GM21717 (cell line): ENCODE measurements around the gene FETUB.

Experiments
- ATAC-seq: cut with Tn5 transposase; IDR thresholded peaks from one replicate; pipeline ENCODE4 v1.9.1; 2021; ENCODE audit warnings: mild to moderate bottlenecking, moderate library complexity; ENCODE audit not compliant: unreplicated experiment

The FETUB gene, protein sequence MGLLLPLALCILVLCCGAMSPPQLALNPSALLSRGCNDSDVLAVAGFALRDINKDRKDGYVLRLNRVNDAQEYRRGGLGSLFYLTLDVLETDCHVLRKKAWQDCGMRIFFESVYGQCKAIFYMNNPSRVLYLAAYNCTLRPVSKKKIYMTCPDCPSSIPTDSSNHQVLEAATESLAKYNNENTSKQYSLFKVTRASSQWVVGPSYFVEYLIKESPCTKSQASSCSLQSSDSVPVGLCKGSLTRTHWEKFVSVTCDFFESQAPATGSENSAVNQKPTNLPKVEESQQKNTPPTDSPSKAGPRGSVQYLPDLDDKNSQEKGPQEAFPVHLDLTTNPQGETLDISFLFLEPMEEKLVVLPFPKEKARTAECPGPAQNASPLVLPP

DNA sequence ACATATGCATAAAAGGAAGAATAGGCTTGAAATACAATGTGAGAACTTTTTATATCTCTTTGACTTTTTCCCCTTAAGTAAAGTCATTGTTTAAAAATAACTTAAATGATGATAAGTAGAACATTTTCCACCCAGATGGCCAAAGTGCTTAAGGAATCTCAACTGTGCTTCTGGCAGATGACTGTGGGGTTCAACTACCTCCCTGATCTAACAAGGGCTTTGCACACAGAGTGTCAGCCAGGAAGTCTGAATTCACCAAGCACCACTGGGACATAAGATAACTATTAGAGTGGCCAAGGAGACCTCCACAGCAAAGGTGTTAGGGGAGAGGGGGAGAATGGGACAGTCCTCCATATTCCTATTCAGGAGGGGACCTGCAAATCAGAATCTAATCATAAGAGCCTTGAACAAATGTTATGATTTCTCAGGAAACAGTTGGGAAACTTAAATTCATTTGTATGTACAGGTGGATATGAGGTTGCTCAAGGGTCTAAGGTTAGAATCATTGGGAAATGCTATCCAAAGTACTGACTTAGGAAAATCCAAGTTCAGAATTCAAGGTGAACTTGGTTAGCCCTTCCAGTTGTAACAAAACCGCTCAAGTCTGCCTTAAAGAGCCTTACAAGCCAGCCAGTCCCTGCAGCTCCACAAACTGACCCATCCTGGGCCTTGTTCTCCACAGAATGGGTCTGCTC is at the start of gene FETUB:
Gene FETUB (plus strand): TSS at position 622 of the 695 bp plus-strand sequence. CDS start 62 bp downstream, at position 684.
- no peak for ATAC-seq

DNA sequence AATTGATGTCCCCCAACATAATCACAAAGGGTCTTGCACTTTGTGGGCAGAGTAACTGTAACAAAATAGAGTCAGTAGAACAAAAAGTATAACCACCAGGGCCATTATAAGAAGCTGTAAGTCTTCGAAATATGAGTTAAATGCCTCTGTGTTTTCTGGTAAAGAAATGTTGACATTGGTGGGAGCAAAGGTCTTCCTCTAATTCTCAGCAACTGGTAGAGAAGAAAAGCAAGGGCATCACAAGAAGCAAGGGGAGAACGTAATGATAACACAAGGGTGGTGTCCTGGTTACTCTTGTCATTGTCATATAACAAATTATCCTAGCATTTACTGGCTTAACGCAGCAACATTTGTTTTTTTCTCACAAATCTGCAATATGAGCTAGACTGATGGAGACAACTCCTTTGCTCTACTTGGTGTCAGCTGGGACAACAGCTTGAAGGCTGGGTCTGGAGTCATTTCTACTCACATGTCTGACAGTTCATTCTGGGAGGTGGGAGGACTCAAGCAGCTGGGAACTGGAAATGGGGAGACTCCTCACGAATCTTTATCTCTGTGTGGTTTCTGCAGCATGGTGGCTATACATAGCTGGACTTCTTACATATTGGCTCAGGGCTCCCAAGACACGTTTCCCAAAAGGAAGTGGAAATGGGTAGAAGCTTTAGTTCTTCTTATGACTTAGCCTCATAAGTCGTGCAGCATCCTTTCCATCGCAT is 49.5 kb upstream of the FETUB start:
- no peak for ATAC-seq

DNA sequence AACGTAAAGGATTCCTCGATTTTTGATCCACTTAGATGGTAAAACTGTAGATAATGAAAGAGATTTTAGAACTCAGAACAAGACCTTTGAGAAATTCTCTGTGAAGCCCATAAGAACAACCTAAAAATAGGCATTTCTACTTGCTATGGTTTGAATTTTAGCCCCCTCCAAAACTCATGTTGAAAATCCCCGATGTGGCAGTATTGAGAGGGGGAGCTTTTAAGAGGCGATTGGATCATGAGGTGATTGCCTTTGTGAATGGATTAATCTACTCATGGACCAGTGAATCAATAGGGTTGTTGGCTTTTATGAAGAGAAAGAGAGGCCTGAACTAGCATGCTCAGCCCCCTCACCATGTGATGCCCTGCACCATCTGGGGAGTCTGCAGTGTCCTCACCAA is 47.5 kb upstream of the FETUB start:
- no peak for ATAC-seq

DNA sequence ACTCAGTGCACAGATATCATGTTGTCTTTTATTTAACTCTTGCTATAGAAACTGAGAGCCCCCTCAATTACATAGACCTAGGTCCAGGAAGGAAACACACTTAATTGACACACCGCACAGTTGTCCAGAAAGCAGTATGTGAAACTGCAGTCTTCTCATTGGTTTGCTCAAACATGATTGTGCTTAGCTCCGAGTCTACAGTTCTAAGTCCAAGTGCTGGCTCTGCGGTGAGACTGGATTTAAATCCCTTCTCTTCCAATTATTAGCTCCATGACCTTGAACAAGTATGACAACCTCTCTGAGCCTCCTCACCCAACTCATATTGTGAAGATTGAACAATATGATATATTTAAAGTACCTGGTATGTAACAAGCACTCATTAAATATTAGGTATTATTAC is 46.3 kb upstream of the FETUB start:
- no peak for ATAC-seq

DNA sequence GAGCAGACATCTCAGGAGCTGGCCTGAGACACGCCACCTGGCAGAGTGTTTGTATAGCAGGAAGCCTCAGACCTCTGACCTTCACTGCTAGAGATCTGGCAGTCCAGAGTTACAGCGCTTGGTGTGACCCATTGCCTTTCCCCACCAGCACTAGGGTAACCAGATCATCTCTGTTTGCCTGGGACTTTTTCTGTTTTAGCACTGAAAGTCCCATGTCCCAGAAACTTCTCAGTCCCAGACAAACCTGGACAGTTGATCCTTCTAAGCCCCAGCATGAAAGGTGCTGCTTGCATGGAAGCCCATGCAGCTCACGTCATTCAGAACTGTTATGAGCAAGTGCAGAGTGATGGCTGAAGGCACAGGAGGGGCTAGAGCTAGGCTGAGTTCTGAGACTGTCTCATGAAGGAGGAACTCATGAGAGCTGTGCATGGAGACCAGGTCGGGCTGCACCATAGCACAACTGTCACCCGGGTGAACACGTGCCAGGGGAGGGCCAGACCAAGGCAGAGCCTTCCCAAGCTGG is 45.5 kb upstream of the FETUB start:
- ATAC-seq = no peak

DNA sequence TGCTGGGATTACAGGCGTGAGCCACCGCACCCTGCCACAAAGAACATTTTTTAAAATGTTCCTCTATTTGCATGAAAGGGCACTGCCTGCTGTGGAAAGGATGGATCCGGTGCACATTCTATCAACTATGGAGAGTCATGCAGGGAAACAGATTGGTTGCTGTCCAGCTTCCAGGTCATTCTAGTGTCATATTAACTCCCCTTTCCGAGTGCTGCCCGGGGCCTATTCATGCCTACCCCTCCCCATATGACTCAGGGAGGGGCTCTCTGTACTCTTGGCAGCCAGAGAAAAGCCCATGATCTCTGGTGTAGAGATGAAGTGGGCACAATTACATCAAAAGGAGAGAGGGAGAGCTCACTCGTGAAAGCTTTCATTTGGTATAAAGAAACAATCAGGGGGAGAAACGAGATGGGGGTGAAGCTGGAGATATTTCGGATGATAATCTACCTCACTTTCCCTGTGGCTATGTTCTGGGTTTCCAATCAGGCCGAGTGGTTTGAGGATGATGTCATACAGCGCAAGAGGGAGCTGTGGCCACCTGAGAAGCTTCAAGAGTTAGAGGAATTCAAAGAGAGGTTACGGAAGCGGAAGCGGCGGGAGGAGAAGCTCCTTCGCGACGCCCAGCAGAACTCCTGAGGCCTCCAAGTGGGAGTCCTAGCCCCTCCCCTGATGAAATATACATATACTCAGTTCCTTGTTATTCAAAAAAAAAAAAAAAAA is 43.5 kb upstream of the FETUB start:
- no peak for ATAC-seq

DNA sequence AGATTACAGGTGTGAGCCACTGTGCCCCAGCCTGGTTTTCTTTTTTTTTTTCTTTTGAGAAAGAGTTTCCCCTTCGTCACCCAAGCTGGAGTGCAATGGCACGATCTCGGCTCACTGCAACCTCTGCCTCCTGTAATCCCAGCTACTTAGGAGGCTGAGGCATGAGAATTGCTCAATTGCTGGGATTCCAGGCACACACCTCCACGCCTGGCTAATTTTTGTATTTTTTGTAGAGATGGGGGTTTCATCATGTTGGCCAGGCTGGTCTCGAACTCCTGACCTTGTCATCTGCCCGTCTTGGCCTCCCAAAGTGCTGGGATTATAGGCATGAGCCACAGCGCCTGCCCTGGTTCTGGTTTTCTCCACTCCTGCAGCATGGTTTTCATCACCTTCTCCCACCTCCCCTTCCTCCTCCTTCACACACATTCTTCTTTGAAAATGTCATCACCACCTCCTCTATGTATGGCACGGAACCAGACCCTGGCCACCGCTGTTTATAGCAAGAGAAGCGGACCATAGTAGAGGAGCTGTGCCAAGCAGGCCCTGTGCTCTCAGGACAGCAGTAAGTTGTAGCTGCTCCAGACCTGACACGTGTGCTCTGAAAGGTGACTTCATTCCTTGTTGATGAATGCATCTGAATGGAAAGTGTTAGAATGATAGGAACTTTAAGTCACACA is 42.0 kb upstream of the FETUB start:
- ATAC-seq = no peak

DNA sequence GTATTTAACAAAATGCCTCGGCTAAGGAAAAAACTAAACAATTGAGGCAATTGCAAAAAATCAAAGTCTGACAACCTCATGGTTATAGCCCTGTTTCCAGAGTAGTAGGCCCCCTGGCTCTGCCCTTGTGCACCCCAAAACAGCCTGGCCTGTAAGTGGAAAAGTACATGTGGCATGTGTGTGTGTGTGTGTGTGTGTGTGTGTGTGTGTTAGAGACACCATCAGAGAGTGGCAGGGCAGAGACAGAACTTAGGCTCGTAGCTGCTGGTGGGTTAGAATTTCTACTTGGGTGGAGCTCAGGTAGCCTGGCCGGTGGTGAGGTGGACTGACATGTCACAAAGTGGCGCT is 41.4 kb upstream of the FETUB start:
- ATAC-seq = no peak

DNA sequence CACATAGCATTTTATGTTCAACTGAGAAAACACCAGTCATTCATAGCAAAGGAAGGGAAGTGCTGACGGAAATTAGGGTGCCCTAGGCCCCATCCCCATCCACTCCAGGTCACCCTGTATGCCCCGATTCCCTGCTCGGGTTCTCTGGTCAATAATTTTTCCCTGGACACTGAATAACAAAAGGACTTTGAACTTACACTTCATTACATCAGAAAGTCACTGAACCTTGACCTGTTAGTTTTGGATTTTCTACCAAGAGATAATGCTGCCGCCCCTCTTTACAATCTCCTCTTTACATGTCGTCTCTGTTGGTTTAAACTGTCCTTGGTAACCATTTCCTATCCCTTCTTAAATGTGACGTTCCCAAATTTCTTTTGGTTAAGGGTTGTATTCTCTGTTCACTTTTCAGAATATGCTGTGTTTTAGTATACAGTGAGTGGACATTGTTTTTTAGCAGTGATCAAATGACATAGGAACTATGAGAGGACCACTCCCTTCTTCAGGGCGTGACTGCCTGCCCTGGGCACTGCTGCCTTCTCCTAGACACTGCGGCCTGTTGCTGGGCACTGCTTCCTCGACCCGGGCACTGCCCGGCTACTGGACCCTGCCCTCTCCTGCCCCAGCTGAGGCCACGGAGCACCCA is 40.9 kb upstream of the FETUB start:
- no peak for ATAC-seq

DNA sequence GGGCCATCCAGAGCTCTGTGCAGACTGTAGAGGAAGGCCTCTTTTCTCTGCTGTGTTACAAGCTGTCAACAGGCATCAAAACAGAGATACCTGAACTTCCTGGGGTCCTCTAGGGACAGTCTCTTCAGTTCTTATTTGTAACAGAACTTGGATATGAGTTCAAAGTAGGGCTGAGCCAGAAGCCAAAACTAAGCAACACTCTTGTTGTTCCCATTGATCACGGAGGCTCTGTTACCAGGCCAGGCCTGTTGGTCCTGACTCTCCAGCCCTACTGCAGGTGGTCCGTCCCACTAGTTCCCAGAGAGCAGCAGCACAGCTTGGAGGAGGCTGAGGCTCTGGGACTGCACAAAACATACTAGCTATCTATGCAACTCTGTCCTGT is 40.4 kb upstream of the FETUB start:
- ATAC-seq = no peak

DNA sequence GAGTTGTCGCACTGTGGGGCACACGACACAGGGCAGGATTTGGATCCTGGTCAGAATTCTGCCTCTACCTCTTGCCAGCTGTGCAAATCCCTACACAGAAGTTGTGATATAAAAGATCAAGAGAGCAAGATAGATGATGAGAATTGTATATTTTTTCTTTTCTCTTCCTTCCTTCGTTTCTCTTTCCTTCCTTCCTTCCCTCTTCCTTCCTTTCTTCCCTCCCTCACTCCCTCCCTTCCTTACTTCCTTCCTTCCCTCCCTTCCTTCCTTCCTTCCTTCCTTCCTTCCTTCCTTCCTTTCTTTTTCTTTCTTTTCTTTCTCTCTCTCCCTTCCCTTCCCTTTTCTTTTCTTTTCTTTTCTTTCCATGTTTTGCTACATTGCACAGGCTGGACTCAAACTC is 39.3 kb upstream of the FETUB start:
- no peak for ATAC-seq

DNA sequence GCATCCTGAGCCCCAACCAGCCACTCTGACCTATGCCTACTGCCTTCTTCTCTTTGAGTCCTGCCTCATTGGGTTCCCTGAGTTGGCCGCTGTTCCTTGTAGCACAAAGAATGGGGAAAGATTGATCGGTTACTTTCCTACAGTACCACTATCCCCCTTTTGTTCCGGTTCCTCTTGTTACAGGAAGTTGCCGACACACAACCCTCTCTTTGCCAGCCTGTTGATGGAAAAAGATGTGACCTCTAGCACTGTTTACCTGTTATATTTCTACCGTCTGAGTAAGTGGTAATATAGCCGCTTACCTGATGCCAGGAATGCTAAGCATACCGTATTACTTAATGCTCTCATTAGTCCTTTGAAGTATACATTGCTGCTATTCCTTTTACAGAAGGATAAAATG is 37.0 kb upstream of the FETUB start:
- ATAC-seq = no peak

DNA sequence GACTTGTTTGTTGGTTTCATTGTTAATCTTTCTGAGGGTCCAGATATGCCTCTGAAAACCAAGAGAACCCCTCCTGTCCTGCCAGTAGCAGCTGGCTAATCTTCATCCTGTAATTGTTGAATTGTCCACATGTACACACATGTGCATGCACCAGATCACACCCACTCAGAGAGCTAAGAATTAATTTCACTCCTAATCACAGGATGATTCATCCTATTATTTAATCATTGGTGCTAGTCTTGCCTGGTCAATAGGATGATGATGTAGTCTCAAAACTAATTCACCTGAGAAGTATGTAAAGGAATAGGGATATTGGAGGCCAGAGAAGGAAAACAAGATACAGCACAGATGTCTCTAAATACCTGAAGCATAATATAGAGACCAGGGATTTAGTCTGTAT is 35.1 kb upstream of the FETUB start:
- no peak for ATAC-seq

DNA sequence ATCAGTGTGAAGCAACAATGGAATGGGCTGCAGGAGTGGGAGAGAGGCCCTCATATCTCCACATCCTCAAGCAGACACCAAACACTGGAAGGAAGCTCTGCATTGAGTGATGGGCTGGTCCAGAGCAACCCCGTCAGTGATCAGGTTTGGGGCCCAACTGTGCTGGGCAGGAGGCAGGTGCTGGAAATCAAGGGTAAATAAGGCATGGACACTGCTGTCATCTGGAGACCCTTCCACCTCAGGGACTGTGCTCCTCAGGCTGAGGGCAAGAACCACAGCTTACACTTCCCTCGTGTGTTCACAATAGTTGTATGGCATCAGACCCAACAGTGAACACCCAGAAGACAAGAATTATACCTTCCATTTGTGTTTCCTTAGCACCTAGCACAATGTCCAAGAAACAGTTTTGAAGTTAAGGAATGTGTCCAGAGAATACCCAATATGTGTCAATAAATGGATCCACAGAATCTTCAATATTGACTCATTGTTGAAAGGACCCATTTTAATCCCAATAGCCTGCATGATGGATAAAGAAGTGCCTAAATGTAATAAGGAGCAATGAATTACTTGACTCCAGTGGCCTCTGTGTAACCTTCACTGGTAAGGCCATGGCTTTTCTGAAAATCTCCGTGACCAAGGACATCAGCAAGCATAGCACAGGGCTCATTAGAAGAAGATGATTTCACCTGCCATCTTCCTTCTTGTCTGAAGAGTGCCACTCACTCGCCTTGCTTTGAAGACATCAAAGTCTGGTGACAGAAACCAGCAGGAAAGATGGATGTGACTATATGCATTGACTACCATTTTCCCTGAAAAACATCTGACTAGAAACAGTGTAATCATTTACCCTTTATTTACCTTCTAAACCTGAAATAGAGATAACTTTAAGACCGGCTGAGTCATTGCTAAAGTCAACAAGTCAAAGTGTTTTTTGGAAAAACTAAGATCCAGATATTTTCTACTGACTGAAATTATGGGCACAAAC is 34.3 kb upstream of the FETUB start:
- ATAC-seq = no peak

DNA sequence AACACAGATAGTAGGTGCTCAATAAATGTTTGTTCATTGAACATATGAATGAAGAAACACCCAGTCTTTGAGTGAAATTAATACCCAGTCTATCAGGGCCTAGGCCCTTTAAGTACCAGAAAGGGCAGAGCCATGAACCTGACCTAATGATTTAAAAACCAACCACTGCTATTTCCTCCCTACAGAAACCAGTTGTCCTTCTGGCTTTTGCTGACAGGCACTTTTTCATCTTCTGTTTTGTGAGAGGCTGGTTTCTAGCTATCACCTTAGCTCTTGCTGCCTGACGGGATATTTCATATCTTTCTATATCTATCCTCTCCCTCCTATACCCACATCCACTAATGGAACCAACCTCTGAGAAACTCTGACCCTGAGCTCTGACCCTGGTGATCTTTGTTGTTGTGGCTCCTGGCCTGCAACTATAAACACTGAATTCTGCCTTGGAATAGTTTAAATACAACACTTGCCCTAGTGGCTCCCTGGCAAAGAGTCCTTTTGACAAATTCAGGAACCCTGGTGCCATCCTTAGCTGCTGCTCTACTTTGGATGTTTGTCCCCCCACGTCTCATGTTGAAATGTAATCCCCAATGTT is 31.5 kb upstream of the FETUB start:
- ATAC-seq = no peak

DNA sequence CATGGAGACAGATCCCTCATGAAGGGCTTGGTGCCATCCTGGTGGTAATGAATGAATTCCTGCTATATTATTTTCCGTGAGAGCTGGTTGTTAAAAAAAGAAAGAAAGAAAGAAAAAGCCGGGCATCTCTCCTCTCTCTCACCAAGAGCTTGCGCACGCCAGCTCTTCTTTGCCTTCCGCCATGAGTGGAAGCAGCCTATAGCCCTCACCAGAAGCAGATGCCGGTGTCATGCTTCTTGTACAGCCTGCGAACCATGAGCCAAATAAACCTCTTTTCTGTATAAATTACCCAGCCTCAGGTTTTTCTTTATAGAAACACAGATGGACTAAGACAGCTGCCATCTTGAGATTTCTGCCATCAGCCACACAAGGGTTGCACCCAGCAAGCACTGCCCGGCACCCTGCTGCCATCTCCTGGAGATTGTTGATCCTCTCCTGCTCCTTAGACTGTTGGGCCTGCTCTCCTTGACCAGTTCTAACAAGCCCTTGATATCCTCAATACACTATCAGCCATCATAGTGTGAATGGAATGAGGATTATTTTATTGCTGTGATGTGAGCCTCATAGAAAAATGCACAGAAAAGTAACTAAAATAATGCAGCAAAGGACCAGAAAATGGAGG is 30.8 kb upstream of the FETUB start:
- ATAC-seq = no peak

DNA sequence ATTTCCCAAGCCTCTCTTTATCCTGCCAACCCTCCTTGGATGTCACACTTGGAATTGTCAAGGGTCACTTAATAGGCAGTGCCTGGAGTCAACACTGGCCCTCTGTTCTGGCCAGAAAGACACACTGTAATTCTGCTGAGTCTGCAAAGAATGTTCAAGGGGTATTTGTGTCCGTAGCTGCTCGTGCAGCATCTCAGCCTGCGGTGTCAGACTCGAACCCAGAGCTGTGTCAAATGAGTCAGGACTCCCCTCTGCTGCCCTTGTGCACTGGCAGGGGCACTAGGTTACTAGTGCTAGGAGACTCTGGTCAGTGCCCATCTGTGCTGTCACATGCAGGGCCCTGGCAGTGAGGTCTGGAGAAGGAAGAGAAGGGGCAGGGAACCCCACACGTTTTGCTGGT is 28.1 kb upstream of the FETUB start:
- ATAC-seq = no peak
